GM19238 (cell line): ENCODE results near the gene GALNT12.

ENCODE experiments used
- DNase-seq: peaks from one replicate; pipeline ENCODE4 v3.0.0; 2011; ENCODE audit warnings: low spot score; ENCODE audit not compliant: insufficient read length

The GALNT12 gene

DNA sequence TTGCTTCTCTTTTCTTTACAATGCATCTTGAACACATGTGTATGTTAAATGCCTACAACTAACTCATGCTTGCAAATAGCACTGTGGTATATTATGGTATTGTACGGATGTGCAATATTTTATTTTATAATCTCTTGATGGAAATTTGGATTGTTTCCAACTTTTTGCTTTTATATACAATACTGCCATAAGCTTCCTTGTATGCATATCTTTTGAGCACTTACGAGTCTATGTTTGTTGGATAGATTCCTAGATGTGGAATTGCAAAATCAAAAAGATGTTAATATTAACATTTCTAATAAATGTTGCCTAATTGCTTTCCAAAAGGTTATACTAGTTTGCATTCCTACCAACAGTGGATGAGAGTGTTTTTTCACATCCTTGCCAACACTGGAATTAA, 3.4 kb upstream of the GALNT12 start:
- no peak for DNase-seq

DNA sequence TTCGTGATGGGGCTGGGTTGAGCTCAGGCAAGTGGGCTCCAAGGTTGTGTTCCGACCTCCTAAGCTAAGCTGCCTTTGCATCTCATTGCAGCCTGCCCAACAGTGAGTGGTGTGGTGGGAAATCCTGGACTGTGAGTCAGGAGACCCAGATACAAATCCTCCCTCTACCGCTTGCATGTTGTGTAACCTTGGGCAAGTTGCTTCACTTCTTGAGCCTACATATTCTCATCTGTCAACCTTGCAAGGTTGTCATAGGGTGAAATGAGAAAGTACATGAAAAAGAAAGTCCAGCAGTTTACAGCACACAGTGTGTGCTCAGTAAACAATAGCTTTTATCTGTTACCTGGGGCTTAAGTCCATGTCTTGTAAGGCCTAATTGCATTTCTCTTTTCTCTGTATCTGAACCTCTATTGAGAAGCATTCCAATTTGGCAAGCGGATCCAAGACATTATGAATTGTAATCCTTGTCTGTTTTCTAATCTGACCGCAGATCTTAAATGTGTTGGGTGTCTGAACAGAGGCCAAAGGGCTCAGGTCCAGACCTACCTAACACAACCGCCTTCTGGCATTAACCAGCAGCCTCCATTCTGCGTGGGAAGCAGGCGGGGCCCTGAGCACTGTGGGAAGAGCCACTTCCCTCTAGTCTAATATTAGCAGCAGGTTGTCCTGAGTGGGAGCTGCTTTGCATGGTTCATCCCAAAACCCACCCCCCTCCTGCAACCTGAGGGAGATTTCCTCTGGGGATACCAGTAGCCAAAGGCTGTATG, 1.8 kb upstream of the GALNT12 start:
- DNase-seq, result no peak

DNA sequence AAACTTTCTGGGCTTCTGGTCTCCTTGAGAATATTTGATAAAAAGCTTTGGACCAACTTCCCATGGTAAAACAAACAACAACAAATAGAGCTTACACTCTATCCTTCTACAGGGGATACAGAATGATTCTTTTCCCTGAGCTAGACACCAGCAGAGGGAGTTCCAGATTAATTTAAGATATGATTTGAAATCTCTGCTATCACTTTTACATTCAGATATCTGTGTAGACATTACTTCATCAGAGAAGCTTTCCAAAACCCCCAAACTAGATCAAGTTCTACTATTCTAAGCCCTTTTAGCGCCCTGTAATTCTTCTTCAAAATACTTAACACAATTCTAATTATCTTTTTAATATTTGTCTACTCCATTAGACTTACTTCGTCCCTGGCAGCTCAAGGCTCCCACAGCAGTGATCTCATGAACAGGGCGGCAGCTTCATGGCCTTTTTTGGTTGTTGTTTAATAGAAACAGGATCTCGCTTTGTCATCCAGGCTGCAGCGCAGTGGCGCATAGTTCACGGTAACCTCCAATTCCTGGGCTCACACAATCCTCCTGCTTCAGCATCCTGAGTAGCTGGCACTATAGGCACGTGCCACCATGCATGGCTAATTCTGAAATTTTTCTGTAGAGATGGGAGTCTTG, 955 bp upstream of the GALNT12 start:
- DNase-seq, result no peak

DNA sequence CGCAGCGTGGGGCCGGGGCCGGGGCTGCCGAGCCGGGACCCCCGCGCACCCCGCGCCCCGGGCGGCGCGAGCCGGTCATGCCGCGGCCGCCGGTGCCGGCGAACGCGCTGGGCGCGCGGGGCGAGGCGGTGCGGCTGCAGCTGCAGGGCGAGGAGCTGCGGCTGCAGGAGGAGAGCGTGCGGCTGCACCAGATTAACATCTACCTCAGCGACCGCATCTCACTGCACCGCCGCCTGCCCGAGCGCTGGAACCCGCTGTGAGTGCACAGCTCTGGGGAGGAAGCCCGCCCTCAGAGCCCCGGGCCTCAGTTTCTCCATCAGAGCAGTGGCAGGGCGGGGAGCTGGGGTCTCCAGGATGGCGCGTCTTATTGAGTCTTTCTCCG, 335 bp downstream of the GALNT12 start:
- DNase-seq, result no peak

DNA sequence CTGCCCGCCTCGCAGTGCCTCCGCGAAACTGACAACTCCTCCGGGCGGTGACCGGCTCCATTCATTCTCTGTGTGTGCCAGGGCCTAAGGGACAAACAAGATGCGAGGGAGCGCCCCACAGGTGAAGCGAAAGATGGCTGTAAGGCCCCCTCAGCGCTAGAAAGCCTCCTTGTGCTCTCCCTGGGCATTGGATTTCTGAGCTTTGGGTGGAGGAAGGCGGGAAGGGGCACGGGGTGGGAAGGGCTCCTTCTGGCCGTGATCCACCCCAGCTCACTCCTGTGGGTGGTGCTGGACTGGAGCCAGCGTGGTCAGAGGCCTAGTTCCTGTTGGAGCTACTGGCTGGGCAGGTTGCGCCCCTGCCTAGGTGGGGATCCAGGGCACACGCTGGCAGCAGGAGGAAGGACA, 943 bp downstream of the GALNT12 start:
- DNase-seq, result no peak

DNA sequence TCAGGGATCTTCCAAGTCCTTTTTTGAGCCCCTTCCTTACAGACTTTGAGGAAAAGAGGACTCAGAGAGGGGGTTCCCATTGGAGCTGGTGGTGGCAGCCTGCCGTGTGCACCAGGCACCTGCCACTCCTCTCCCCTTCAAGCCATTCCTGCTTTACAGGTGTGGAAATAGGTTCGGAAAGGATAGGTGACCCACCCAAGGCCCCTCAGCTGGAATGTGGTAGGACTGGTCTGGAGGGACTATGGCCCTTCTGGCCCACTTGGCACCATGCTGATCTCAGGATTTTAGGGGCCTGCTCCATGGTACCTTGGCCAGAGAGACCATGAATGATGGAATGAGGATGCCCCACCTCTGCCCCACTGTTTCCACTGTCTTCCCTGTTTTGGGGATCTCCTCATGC, 1.4 kb downstream of the GALNT12 start:
- DNase-seq, result no peak

DNA sequence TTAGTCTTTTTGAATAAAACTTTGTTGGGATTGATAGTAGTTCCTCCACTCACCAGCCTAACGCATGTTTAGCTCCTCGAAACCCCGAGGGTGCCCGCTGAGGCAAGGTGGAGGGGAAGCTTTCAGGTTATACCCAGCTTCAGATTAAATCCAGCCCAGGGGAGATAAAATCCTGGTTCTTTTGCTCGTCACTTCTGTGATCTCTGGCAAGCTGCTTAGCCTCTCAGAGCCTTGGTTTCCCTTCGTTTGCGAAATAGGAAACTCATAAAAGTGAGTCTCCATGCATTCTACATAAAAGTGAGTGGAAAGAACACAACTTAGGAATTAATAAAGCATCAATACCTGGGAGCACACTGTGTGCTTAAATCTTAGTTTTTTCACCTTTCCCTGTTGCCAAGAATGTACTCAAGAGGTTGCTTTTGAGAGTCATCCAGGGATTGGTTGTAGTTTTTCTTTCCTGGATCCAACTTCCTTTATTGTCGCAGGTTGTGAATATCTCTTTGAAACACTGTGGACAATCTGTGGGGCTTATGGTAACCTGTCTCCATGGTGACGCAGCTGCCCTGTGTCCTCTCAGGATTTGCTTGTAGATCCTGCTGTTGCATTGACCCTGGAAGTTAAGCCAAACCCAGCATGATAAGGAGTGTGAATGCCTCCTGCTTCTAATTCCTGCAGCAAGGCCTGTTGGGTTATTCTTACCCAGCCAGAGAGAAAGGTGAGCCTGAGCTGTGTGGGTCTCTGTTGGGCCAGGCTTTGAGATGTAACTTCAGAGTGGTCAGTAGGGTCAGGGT, 2.0 kb downstream of the GALNT12 start:
- DNase-seq, result no peak

DNA sequence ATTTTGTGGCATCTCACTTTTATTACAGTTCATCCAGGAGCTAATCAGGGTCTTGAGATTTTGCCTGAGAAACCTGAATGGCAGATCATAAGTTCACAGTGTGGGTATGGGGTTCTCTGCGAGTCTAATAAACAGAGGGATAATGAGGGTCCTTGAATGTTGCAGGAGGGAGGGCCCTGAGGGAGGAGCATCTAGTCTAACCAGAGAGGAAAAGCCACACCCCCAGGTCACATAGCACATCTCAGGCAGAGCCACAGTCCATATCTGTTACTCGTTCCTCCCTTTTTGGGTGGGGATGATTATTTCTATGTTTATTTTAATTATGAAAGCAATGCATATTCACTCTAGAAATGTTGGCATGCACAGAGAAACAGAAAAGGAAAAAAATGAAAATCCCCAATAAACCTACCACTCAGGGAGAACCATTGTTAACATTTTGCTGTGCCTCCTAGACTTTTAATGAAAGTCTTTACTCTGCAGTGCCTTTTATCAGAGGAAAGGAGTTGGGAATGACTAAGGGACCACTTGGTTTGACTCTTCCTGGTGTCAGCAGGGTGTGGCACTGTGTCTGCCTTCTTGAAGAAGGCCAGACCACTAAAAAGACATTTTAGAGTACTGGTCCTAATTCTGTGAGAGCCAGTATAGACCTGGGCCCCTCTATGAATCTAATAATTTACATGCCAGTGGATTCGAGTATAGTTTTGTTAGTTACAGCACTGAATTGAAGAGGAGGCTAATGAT, 2.8 kb downstream of the GALNT12 start:
- DNase-seq, result no peak

DNA sequence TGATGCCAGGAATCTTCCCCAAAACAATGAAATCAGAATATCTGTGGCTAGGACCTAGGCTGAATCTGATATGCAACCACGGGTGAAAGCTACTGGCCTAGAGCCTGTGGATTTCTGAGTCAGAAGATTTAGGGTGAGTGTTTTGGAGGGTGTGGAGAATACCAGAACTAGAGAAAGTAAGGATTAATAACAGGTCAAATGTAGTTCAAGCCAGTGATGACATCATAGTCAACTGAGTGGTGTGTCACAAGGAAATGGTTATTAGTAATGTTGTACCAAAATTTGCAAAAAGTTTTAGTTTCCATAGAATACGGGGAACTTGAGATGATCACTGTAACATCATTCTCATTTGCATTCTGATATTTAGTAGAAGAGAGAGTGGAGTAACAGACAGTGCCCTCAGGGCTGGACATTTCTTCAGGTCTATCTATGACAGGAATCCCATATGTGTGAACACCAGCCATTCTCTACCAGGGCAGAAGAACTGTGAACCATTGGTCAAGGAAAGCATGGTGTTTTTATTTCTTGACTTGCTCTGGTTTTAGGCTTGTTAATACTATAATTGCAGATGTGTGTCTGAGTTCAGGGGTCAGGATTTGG, 3.7 kb downstream of the GALNT12 start:
- no peak for DNase-seq

DNA sequence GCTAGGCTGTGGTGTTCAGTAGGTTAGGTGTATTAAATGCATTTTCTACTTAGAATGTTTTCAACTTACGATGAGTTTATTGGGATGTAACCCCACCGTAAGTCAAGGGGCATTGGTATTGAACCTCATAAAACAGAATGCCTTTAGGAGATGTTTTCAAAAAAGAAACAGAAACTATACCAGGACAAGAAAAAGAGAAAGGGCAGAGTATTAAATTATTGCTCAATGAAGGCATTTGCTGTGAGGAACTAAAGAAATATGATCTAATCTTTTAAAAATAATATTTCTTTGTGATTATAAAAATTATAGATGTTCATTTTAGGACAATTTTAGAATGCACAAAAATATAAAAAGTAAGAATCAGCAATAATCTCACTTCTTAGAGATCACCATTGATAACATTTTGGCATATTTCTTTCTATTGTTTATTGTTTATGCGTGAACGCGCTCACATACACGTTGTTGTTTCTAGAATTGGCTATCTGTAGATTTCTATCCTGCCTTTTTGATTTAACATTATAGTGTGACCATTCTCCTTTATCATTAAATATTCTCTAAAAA, 8.0 kb downstream of the GALNT12 start:
- no peak for DNase-seq

DNA sequence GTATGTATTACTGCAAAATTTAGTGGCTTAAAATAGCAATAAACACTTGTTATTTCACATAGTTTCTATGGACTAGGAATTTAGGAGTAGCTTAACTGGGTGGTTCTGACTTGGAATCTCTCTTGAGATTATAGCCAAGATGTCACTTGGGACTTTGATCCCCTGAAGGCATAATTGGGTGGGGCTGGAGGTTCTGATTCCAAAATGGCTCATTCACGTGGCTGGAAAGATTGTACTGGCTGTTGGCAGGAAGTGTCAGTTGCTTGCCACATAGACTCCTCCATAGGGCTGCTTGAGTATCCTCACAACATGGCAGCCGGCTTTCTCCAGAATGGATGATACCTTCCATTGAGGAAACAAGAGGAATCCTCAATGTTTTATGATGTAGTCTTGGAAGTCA, 11.3 kb downstream of the GALNT12 start:
- DNase-seq, result no peak

DNA sequence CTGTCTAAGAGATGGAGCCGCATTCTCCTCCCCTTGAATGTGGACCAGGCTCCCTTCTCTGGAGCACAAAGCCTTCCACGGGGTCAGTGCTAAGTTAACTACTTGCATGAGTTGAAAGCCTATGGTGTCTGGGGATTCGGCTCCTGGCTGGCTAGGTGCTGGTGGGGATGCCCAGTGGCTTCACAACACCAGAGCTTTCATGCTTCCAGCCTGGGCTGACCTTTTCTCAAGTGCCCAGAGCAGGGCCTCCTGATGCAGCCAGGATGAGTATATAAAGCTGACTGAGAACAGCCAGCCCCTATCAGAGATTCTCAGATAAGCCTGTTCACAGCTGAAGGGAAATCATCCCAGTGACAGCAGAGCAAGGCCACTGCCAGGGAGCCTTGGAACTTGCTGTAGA, 11.8 kb downstream of the GALNT12 start:
- DNase-seq, result no peak

DNA sequence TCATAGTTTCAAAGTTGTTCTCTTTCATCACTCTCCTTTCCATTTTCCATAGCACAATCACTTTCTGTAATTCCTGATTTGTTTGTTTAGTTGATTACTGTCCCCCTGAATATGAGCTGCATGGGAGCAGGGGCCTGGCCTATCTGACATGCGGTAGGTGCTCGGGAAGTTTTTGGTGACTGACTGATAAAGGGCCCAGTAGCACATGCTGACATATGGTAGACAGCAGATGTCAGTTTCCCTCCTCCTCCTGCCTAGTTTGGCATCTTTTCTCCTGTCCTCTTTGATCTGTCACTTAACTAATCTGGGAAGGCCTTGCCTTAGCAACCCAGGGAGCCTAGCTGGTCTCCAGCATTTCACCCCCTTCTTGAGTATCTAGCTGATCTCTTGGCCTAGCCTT, 14.4 kb downstream of the GALNT12 start:
- no peak for DNase-seq

DNA sequence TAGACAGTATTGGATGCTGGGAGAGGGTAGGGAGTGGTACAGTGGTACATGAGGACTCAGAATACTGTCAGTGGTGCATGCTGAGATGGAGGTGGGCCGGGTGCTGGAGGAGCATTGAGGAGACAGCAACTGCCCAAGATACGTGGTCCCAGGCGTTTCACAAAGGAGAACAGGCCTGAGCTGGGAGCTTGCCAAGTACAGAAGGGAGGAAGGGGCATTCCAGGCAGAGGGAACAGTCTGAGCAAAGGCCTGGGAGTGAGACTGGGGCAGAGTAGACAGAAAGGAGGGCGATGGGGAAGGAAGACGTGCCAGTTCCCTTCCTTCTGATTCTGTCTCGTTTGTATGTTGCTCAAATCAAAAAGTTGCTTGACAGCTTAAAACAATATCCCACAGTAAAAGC, 15.2 kb downstream of the GALNT12 start:
- no peak for DNase-seq

DNA sequence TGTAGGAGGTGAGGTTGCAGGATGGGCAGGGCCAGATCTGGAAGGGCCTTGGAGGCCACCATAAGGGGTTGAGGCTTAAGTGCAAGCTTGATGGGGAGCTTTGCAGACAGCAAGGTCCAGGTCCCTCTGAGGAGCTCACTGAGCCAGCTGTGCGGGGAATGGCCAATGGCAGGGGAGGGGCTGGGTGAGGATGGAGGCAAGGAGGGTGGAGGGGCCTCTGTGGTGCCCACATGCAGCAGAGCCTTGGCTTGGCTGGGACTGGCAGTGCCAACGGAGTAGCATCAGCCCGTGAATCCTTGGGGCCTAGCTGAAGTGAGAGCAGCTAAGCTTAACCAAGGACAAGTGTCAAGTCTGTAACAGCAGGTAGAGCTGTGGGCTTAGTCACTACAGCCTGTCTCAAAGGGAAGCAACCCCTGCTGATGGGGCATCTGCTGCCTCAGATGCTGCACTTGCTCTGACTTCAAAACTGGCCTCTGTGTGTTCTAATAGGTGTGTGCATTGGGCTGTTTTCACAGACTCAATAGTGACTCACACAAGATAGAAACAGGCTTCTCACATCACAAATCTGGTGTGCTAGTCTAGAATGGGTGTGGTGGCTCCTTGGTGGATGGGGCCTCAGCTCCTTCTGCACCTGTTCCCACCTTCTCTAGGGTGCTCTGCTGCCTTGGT, 16.3 kb downstream of the GALNT12 start:
- DNase-seq, result no peak

DNA sequence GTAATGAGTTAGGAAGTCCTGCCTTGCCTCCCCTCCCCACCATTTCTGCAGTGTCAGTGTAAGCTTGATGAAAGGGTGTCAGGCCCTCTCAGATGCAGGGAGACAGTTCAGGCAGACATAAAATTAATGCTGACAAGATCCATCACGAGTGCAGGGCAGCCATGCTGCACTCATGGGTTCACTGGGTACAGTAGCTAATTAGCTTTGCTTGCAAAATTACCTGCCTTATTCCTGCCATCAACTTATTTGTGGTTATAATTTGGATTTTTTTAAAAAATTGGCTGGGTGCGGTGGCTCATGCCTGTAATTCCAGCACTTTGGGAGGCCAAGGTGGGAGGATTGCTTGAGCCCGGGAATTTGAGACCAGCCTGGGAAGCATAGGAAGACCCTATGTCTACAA, 17.9 kb downstream of the GALNT12 start:
- DNase-seq, result no peak

DNA sequence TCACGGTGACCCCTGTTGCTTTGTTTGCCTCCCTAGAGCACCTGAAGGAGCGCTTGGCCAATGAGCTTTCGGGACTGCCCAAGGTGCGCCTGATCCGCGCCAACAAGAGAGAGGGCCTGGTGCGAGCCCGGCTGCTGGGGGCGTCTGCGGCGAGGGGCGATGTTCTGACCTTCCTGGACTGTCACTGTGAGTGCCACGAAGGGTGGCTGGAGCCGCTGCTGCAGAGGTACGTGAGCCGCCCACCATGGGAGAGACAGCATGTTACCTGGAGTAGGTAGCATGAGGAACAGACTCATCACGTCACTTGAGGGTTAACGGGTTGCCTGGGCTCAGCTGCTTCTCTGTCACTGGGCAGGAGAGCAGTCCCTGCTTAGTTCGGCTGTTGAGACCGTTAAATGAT, 19.2 kb downstream of the GALNT12 start:
- no peak for DNase-seq

DNA sequence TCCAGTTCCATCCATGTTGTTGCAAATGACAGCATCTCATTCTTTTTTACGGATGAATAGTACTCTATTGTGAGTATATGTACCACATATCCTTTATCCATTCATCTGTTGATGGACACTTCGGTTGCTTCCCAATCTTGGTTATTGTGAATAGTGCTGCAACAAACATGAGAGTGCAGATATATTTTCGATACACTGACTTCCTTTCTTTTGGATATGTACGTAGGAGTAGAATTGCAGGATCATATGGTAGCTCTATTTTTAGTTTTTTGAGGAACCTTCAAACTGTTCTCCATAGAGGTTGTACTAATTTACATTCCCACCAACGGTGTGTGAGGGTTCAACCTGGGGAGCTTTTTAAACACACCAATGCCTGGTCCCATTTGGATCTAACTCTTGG, 22.3 kb downstream of the GALNT12 start:
- DNase-seq, result no peak

DNA sequence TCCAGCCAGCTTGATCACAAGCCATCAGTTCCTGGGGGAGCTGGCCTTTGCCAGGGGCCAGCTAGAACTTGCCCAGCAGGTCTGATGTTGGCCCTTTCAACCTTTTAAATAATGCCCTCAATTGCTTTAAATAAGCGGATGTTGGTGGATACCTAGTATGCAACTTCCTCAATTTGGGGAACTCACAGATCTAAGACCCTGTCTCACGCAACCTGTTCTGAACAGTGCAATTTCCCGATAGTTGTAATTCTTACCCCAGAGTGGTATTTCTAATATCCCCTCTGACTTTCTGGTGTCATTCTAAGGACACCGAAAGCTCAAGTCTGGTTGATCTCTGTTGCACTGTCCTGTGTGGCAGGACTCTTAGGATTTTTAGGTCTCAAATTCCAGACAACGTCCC, 23.1 kb downstream of the GALNT12 start:
- DNase-seq, result no peak

DNA sequence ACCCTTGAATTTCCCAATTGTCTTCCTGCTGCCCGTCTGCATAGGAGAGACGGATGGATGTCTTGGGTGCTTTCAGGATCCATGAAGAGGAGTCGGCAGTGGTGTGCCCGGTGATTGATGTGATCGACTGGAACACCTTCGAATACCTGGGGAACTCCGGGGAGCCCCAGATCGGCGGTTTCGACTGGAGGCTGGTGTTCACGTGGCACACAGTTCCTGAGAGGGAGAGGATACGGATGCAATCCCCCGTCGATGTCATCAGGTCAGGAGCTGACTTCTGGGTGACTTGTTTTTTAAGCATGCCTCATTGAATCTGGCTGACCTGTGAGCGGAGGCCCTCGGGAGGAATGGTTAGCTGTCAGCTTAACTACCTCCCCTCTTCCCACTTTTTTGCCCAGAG, 24.2 kb downstream of the GALNT12 start:
- no peak for DNase-seq

DNA sequence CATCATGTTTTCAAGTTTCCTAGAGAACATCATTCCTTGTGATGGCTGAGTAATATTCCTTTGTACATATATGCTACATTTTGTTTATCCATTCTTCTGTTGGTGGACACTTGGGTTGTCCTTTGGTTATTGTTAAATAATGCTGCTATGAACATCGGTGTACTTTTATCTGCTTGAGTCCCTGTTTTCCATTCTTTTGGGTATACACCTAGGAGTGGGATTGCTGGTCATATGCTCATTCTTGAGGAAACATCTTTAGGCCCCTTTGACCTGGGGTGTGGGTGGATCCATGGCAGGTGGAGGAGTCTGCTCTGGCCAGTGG, 25.3 kb downstream of the GALNT12 start:
- DNase-seq, result no peak
